Neutrophil (primary cell): Measurements from ENCODE around the gene SUPT4H1.

ENCODE experiments used
- H3K27ac ChIP-seq: fragments of 200-600 bp; sonication (generic); 2 replicates; pipeline ENCODE4 v1.5.1; 2016; ENCODE audit warnings: mild to moderate bottlenecking, moderate library complexity
- H3K27me3 ChIP-seq: fragments of 200-600 bp; sonication (generic); 2 replicates; pipeline ENCODE4 v1.6.0; 2016; ENCODE audit warnings: mild to moderate bottlenecking
- H3K36me3 ChIP-seq: fragments of 200-600 bp; sonication (generic); 2 replicates; pipeline ENCODE4 v1.5.1; 2017
- H3K4me1 ChIP-seq, 2 experiments: fragments of 200-600 bp in 1 of 2; sonication (generic) in 1 of 2; 1 replicate in 1 of 2; 2 replicates in 1 of 2; pipeline versions ENCODE4 v1.5.1 to v1.6.1; 2013 to 2016; ENCODE audit warnings: low read depth in 1 of 2, low read length in 1 of 2, mild to moderate bottlenecking in 1 of 2, moderate library complexity in 1 of 2; ENCODE audit not compliant: control insufficient read depth in 1 of 2, insufficient read depth in 1 of 2
- H3K4me3 ChIP-seq, 2 experiments: fragments of 200-600 bp in 1 of 2; sonication (generic) in 1 of 2; 1 replicate in 1 of 2; 2 replicates in 1 of 2; pipeline ENCODE4 v1.5.1; 2013 to 2016; ENCODE audit warnings: low read depth in 1 of 2, low read length in 1 of 2, mild to moderate bottlenecking in 1 of 2, moderate library complexity in 1 of 2
- H3K9me3 ChIP-seq: fragments of 200-600 bp; sonication (generic); 2 replicates; pipeline ENCODE4 v1.5.1; 2016
- TF ChIP-seq, protein P1 (sequence below): fragments of 200-600 bp; sonication (generic); IDR thresholded peaks from 2 replicates; pipeline ENCODE4 v1.5.1; 2016; ENCODE audit warnings: antibody characterized with exemption

Gene SUPT4H1

DNA sequence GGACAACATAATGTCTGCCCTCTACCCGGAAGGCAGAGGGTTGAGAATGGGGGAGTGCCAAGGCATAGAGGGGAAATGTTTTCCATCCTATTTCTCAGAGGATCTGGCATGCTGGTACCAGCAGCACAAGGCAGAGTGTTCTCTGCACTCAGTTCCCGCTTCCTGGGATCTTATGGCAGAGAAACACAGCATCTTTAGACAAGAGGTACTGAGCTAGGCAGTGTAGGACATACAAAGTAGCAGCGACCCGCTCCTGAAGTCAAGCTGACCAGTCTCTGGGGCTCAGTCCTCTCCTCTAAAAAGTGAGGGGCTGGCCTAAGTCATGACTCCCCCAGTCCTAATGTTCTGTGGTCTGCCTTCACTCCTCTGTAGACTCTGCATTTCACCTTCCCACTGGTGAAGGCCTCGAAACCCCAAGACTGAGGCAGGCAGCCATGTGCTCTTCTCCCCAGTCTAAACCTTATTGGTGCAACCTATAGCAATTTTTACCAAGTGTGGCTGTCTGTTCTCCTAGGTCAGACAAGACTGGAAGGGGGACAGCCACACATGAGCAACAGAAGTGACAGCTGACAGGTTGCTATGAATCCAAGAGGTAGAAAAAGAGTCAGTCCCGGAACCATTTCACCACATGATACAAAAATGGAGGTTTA is 12.1 kb downstream of the SUPT4H1 start:
- Histone ChIP-seq H3K9me3 (no peaks in the 10 kb centered on the region), H3K36me3 (peaks cover 21% of the 10 kb centered on the region), H3K27me3 (no peaks in the 10 kb centered on the region), H3K4me1 (peaks cover 96 to 100% of the 10 kb centered on the region in 2 experiments), H3K4me3 (peak overlapping the region; percentile 86 to 95), H3K27ac (peak overlapping the region; percentile 100)
- TF ChIP-seq, protein P1, sequence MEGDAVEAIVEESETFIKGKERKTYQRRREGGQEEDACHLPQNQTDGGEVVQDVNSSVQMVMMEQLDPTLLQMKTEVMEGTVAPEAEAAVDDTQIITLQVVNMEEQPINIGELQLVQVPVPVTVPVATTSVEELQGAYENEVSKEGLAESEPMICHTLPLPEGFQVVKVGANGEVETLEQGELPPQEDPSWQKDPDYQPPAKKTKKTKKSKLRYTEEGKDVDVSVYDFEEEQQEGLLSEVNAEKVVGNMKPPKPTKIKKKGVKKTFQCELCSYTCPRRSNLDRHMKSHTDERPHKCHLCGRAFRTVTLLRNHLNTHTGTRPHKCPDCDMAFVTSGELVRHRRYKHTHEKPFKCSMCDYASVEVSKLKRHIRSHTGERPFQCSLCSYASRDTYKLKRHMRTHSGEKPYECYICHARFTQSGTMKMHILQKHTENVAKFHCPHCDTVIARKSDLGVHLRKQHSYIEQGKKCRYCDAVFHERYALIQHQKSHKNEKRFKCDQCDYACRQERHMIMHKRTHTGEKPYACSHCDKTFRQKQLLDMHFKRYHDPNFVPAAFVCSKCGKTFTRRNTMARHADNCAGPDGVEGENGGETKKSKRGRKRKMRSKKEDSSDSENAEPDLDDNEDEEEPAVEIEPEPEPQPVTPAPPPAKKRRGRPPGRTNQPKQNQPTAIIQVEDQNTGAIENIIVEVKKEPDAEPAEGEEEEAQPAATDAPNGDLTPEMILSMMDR, result no peak

DNA sequence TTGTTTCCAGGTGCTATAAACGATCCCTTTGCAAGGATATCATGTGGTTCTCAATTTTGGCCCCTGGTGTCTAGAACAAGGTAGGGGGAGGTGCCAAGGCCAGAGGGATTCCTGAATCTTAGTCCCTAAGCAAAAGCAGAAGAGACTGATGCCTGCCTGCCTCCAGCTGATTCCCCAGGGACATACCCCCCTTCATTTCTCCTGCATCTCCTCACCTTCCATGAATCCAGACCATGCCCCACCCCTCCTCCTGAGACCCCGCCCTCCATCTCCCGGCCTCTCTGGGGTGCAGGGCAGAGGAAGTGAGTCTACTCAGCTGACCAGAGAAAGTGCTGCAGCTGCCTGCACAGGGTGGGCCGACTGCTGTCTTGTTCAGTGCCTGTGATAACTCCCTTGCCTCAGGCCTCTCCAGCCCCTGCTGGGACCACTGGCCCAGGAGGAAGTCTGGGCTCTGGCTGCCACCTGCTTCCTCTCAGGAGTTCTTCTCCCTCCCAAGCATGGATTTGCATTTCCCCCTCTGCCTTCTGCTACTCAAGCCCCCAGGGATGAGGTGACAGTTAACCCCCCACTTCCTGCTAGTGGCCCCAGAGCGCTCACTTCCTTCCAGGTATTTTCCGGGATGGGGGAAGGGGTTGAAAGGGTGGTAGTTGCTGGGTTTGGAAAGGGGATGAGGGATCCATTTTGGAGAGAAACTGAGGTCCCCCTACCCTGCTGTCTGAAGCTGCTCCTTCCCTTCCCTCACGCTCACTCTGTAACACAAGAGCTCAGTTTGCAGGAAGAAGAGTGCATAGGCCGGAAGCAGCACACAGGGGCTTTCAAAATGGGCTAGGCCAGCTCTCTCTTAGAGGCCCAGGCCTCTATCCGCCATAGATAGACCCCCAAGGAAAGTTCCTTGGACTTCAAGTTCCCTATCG is 12.9 kb downstream of the SUPT4H1 start:
- Histone ChIP-seq H3K36me3 (peaks cover 13% of the 10 kb centered on the region), H3K4me3 (peak overlapping the region; percentile 86 to 95), H3K4me1 (peaks cover 96 to 100% of the 10 kb centered on the region in 2 experiments), H3K27me3 (no peaks in the 10 kb centered on the region), H3K27ac (peak overlapping the region; percentile 100), H3K9me3 (no peaks in the 10 kb centered on the region)
- TF ChIP-seq, protein P1, result no peak

DNA sequence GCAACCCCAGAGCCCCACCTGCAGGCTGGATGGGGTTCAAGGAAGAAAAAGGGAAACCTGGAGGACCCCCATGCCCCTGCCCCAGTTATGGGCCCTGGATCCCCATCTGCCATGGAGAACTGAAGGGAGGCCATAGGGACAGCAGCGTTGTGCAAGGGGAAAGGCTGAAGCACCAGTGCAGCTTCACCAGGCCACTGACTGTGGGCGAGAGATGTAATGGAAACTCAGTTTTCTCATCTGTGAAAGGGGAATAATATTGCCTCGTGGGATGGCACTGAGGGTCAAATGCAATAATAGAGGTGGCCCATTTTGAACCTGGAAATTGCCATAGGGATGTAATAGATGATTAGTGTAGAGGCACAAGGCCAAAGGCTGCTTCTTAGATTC is 13.6 kb downstream of the SUPT4H1 start:
- H3K4me1 ChIP-seq, result peaks cover 96 to 100% of the 10 kb centered on the region in 2 experiments
- H3K27me3 ChIP-seq, result no peaks in the 10 kb centered on the region
- H3K9me3 ChIP-seq, result no peaks in the 10 kb centered on the region
- TF ChIP-seq, protein P1, result no peak
- H3K4me3 ChIP-seq, result peak overlapping the region; percentile 86 to 95
- H3K36me3 ChIP-seq, result peaks cover 7% of the 10 kb centered on the region
- H3K27ac ChIP-seq, result peak overlapping the region; percentile 100

DNA sequence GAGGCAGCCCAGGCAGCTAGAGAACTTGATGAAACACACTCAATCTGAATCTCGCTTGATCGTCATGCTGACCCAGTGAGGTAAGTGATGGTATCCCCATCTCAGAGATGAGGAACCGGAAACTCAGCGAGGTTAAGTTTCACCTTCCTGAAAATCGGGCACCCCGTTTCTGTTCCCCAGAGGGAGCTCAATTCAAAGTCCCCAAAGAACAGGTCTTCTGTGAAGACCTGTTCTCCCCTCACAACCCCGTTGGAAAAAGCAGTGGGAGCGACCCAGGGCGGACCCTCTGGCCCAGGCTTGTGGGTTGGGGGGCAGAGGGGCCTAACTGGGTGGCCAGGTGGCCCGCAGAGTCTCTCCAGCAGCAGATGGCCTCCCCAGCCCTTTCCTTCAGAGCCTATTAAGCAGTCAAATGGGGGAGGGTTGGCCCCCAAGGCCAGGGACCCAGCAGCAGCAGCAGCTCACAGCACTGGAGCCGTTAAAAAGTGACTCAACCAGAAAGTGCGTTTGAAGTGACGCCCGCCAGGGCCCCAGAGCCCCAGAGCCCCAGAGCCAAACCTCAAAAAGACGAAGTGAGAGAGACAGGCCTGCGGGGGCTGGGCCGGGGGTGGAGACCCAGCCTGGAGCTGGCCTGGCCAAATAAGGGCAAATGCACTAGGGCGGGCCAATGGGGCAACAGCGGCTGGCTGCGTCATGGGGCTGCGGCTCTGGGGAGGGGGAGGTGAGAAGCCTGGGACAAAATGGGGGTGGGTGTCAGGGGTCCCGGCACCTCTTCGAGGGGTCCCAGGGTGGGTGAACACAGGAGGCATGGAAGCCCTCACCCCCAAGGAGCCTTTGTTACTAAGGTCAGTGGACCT is 14.2 kb downstream of the SUPT4H1 start:
- H3K4me3 ChIP-seq, result peak overlapping the region; percentile 86 to 95
- no peaks in the 10 kb centered on the region for H3K27me3 ChIP-seq
- H3K9me3 ChIP-seq, result no peaks in the 10 kb centered on the region
- H3K4me1 ChIP-seq, result peaks cover 96 to 100% of the 10 kb centered on the region in 2 experiments
- TF ChIP-seq, protein P1, result peak; percentile 38
- peak overlapping the region; percentile 100 for H3K27ac ChIP-seq
- peaks cover under 1% of the 10 kb centered on the region for H3K36me3 ChIP-seq

DNA sequence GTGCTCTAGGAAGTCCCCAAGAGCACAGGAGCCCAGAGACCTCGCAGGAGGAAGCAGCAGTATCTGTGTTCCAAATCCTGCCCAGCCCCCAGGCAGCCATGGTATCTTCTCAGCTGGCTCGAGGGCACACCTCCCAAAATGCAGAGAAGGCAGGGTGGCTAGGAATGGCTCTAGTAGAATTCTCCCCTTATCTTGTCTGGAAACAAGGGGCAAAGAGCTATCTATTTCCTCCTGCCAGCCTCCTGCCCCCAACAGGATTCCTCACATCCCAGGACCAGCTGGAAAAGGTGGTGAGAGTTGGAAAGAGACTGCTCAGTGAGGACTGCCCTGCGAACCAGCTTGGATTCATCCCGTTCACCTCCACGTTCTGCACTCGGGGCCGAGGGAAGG is 14.8 kb downstream of the SUPT4H1 start:
- H3K27ac ChIP-seq, result peak overlapping the region; percentile 100
- peaks cover 93 to 98% of the 10 kb centered on the region in 2 experiments for H3K4me1 ChIP-seq
- H3K9me3 ChIP-seq, result no peaks in the 10 kb centered on the region
- no peaks in the 10 kb centered on the region for H3K27me3 ChIP-seq
- TF ChIP-seq, protein P1, result no peak
- no peaks in the 10 kb centered on the region for H3K36me3 ChIP-seq
- H3K4me3 ChIP-seq, result peak overlapping the region; percentile 86 to 95
